Upper lobe of left lung (tissue), 4 donors: ENCODE data around the gene HAND2.

ENCODE experiments used
- CTCF ChIP-seq, 6 experiments: fragments of 450-650 bp in 4 of 6; fragments of 200-600 bp in 2 of 6; sonication (generic) in 2 of 6; IDR thresholded peaks; one replicate each; pipeline ENCODE4 v1.5.1; 2016 to 2019; ENCODE audit warnings: antibody characterized with exemption in 6 of 6
- EP300 ChIP-seq, 4 donors: sonication (generic); formaldehyde crosslinking; IDR thresholded peaks; one replicate each; pipeline ENCODE4 v1.5.1; 2017; ENCODE audit warnings: antibody characterized with exemption in 4 of 4, control low read depth in 2 of 4
- POLR2A ChIP-seq, 4 donors: fragments of 450-650 bp; IDR thresholded peaks; one replicate each; pipeline ENCODE4 v1.5.1; 2016 to 2017; ENCODE audit warnings: antibody characterized with exemption in 4 of 4, mild to moderate bottlenecking in 2 of 4

GRCh38 chr4:173575482-173576152 is 45.6 kb upstream of the HAND2 start:
- TF ChIP-seq CTCF (IDR thresholded peaks at IDR 0.05) (no peak), POLR2A (IDR thresholded peaks at IDR 0.05) (no peak), EP300 (IDR thresholded peaks at IDR 0.05) (no peak)
